SK-N-SH (cell line): ENCODE data around the gene CKS1B. TPM values are rescaled to one million over a fixed set of nuclear protein-coding genes. Genes with fewer than 3 reads are reported as not detected.

Source experiments
- CTCF ChIA-PET: fragments of 300-600, 350-600 bp; formaldehyde crosslinking; extraction: SDS; loops from one replicate; lab custom pipeline; 2021; lab: Yijun Ruan, JAX
- POLR2A ChIA-PET: fragments of 350-600 bp; sonication (Branson Sonifier 250); formaldehyde crosslinking; extraction: SDS; loops from one replicate; lab custom pipeline; 2020; ENCODE audit warnings: antibody characterized with exemption, inconsistent platforms; lab: Yijun Ruan, JAX
- DNase-seq: peaks from one replicate; pipeline ENCODE4 v3.0.0; 2012
- H2AFZ ChIP-seq: fragments of 200-600 bp; sonication (generic); 2 replicates; pipeline ENCODE4 v1.8.1; 2016; ENCODE audit warnings: antibody characterized with exemption, mild to moderate bottlenecking, low read depth
- H3F3A ChIP-seq: fragments of 200-600 bp; sonication (generic); replicated peaks from 2 replicates; pipeline ENCODE3; 2016; ENCODE audit warnings: antibody characterized with exemption, mild to moderate bottlenecking; ENCODE audit not compliant: insufficient read depth
- H3K27ac ChIP-seq, 2 experiments: fragments of 200-500 bp in 1 of 2; fragments of 200-600 bp in 1 of 2; sonication (Bioruptor generic) in 1 of 2; sonication (generic), shearing (Covaris generic) in 1 of 2; 2 replicates each; pipeline versions ENCODE4 v1.5.1 to v1.6.1; 2014 to 2016; ENCODE audit warnings: low read depth in 2 of 2, inconsistent platforms in 1 of 2, low read length in 1 of 2, mild to moderate bottlenecking in 1 of 2, mixed read lengths in 1 of 2
- H3K27me3 ChIP-seq: fragments of 200-600 bp; sonication (generic), shearing (Covaris generic); 2 replicates; pipeline ENCODE4 v1.6.1; 2016; ENCODE audit warnings: mixed run types; ENCODE audit not compliant: insufficient read depth
- H3K36me3 ChIP-seq, 2 experiments: fragments of 200-500 bp in 1 of 2; fragments of 200-600 bp in 1 of 2; sonication (Bioruptor generic) in 1 of 2; sonication (generic) in 1 of 2; replicated peaks in 1 of 2; 2 replicates each; pipeline versions ENCODE3 to v1.5.1; 2014 to 2016; ENCODE audit warnings: low read length in 1 of 2, mild to moderate bottlenecking in 1 of 2; ENCODE audit not compliant: insufficient read depth in 2 of 2, control insufficient read depth in 1 of 2
- H3K4me1 ChIP-seq, 2 experiments: fragments of 200-500 bp in 1 of 2; fragments of 200-600 bp in 1 of 2; sonication (Bioruptor generic) in 1 of 2; sonication (generic), shearing (Covaris generic) in 1 of 2; 2 replicates each; pipeline versions ENCODE4 v1.5.1 to v1.6.1; 2014 to 2016; ENCODE audit warnings: low read depth in 1 of 2, low read length in 1 of 2, mixed run types in 1 of 2; ENCODE audit not compliant: insufficient read depth in 2 of 2, control insufficient read depth in 1 of 2
- H3K4me2 ChIP-seq: fragments of 200-600 bp; sonication (generic), shearing (Covaris generic); 2 replicates; pipeline ENCODE4 v1.6.1; 2017; ENCODE audit warnings: mixed run types
- H3K4me3 ChIP-seq, 2 experiments: fragments of 200-500 bp in 1 of 2; fragments of 200-600 bp in 1 of 2; sonication (Bioruptor generic) in 1 of 2; sonication (generic), shearing (Covaris generic) in 1 of 2; 2 replicates each; pipeline versions ENCODE4 v1.5.1 to v1.8.1; 2014 to 2016; ENCODE audit warnings: low read depth in 2 of 2, inconsistent platforms in 1 of 2, low read length in 1 of 2, mild to moderate bottlenecking in 1 of 2, mixed read lengths in 1 of 2, moderate library complexity in 1 of 2
- H3K79me2 ChIP-seq: fragments of 200-600 bp; sonication (generic); 2 replicates; pipeline ENCODE4 v1.8.1; 2017; ENCODE audit warnings: mild to moderate bottlenecking; ENCODE audit not compliant: insufficient read depth
- H3K9ac ChIP-seq: fragments of 200-600 bp; sonication (generic); 2 replicates; pipeline ENCODE4 v1.6.1; 2017; ENCODE audit warnings: mixed run types
- H3K9me2 ChIP-seq: fragments of 200-600 bp; sonication (generic); 2 replicates; pipeline ENCODE4 v1.6.1; 2017; ENCODE audit warnings: mixed run types
- H3K9me3 ChIP-seq: fragments of 200-600 bp; sonication (generic); 2 replicates; pipeline ENCODE4 v1.6.1; 2017; ENCODE audit warnings: mixed run types, mild to moderate bottlenecking, moderate library complexity
- H4K20me1 ChIP-seq: fragments of 200-600 bp; sonication (generic); 2 replicates; pipeline ENCODE4 v1.6.1; 2017; ENCODE audit warnings: mild to moderate bottlenecking, mixed run types; ENCODE audit not compliant: insufficient read depth
- CTCF ChIP-seq: fragments of 200-600 bp; sonication (generic); IDR thresholded peaks from 2 replicates; pipeline ENCODE4 v1.6.1; 2017; ENCODE audit warnings: antibody characterized with exemption, mild to moderate bottlenecking, moderate library complexity
- FOXJ3 ChIP-seq: sonication (generic); formaldehyde crosslinking; IDR thresholded peaks from 2 replicates; pipeline ENCODE4 v1.5.1; 2020; ENCODE audit warnings: mild to moderate bottlenecking, missing genetic modification reagents
- GABPA ChIP-seq: IDR thresholded peaks from 2 replicates; pipeline ENCODE4 v1.4.0; 2012; ENCODE audit warnings: low read depth, mild to moderate bottlenecking
- IRF3 ChIP-seq: fragments of 150-350 bp; IDR thresholded peaks from 2 replicates; pipeline ENCODE4 v1.6.1; 2016; ENCODE audit warnings: mild to moderate bottlenecking, low read depth, low read length
- NFIC ChIP-seq: IDR thresholded peaks from 2 replicates; pipeline ENCODE4 v1.4.0; 2012; ENCODE audit warnings: borderline replicate concordance
- RCOR1 ChIP-seq: fragments of 150-350 bp; IDR thresholded peaks from 2 replicates; pipeline ENCODE4 v1.6.1; 2017; ENCODE audit warnings: antibody characterized with exemption, low read length
- SIN3A ChIP-seq: IDR thresholded peaks from 2 replicates; pipeline ENCODE4 v1.6.1; 2012; ENCODE audit warnings: low read depth, mild to moderate bottlenecking, low read length, moderate library complexity, borderline replicate concordance
- SMC3 ChIP-seq: IDR thresholded peaks from 2 replicates; pipeline ENCODE4 v1.6.1; 2012; ENCODE audit warnings: low read depth, low read length, improper control_type of control experiment
- YY1 ChIP-seq: IDR thresholded peaks from 2 replicates; pipeline ENCODE4 v1.4.0; 2012; ENCODE audit warnings: low read depth, mild to moderate bottlenecking
- WGBS: methylation state at CpG from one replicate; pipeline ENCODE4 v1.1.6; 2017; ENCODE audit warnings: low lambda C conversion rate; 5-methylcytosine and 5-hydroxymethylcytosine counted together
- polyA plus RNA-seq, 3 experiments: library from polyadenylated mRNA; depleted of rRNA; stranded (reverse); fragments of >200 nt; gene quantifications; 2 replicates each; pipeline ENCODE4 v1.2.3, GENCODE V29; 2012
- TF ChIP-seq, protein P1 (sequence below): fragments of 150-350 bp; IDR thresholded peaks from 2 replicates; pipeline ENCODE4 v1.6.1; 2017; ENCODE audit warnings: antibody characterized with exemption, low read length, low read depth, borderline replicate concordance
- TF ChIP-seq, protein P2 (sequence below): IDR thresholded peaks from 2 replicates; pipeline ENCODE4 v1.6.1; 2012; ENCODE audit warnings: mild to moderate bottlenecking, low read depth, low read length, moderate library complexity

The CKS1B gene
- polyA plus RNA-seq, 1 of the 3 experiments (the other 2 are of a cell fraction), result 308 TPM

- TF ChIP-seq IRF3 (no peak), FOXJ3 (CRISPR knock-in tag) (peak; percentile 93), CTCF (no peak), SIN3A (no peak)
- TF ChIP-seq, protein P1, sequence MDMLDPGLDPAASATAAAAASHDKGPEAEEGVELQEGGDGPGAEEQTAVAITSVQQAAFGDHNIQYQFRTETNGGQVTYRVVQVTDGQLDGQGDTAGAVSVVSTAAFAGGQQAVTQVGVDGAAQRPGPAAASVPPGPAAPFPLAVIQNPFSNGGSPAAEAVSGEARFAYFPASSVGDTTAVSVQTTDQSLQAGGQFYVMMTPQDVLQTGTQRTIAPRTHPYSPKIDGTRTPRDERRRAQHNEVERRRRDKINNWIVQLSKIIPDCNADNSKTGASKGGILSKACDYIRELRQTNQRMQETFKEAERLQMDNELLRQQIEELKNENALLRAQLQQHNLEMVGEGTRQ, result no peak
These were observed 3.9 kb downstream of the CKS1B start (continued) for GRCh38 chr1:154978360-154978759.

GRCh38 chr1:154982341-154982740 lies 7.9 kb downstream of the CKS1B start:
- H3K9me3 ChIP-seq, result no peaks in the 10 kb centered on the region
- H3K9me2 ChIP-seq, result no peaks in the 10 kb centered on the region
- 76% methylated on average over 6 of the region's 6 CpGs for WGBS
- H3K79me2 ChIP-seq, result peaks cover 88% of the 10 kb centered on the region
- peak overlapping the region; percentile 72 for H3K4me2 ChIP-seq
- DNase-seq, result no peak
- peak overlapping the region; percentile 72 to 82 for H3K4me3 ChIP-seq
- CTCF ChIA-PET, result interaction anchor here (1.0 to 37.5 kb wide), 7 partner anchors 16 to 104 kb away, joined by 3 to 640 read pairs (median 7); partner anchors contain the start of genes LENEP, PYGO2 and ZBTB7B
- peaks cover 7 to 16% of the 10 kb centered on the region in 2 experiments for H3K36me3 ChIP-seq
- H3K27ac ChIP-seq, result peak overlapping the region; percentile 14 to 77; a peak in 3 of 4 replicates
- peaks cover 9 to 20% of the 10 kb centered on the region in 2 experiments; a peak in 3 of 4 replicates for H3K4me1 ChIP-seq
- peak overlapping the region; percentile 42; the same call in 1 of the 2 replicates for H3K9ac ChIP-seq
- H3F3A ChIP-seq, result peaks cover 13% of the 10 kb centered on the region
- TF ChIP-seq FOXJ3 (CRISPR knock-in tag) (no peak), IRF3 (no peak), GABPA (no peak), SMC3 (no peak), YY1 (no peak), NFIC (no peak), RCOR1 (no peak)
- TF ChIP-seq, protein P2, sequence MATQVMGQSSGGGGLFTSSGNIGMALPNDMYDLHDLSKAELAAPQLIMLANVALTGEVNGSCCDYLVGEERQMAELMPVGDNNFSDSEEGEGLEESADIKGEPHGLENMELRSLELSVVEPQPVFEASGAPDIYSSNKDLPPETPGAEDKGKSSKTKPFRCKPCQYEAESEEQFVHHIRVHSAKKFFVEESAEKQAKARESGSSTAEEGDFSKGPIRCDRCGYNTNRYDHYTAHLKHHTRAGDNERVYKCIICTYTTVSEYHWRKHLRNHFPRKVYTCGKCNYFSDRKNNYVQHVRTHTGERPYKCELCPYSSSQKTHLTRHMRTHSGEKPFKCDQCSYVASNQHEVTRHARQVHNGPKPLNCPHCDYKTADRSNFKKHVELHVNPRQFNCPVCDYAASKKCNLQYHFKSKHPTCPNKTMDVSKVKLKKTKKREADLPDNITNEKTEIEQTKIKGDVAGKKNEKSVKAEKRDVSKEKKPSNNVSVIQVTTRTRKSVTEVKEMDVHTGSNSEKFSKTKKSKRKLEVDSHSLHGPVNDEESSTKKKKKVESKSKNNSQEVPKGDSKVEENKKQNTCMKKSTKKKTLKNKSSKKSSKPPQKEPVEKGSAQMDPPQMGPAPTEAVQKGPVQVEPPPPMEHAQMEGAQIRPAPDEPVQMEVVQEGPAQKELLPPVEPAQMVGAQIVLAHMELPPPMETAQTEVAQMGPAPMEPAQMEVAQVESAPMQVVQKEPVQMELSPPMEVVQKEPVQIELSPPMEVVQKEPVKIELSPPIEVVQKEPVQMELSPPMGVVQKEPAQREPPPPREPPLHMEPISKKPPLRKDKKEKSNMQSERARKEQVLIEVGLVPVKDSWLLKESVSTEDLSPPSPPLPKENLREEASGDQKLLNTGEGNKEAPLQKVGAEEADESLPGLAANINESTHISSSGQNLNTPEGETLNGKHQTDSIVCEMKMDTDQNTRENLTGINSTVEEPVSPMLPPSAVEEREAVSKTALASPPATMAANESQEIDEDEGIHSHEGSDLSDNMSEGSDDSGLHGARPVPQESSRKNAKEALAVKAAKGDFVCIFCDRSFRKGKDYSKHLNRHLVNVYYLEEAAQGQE, result no peak
- H3K27me3 ChIP-seq, result no peaks in the 10 kb centered on the region
- H2AFZ ChIP-seq, result peak overlapping the region; percentile 60; the same call in 1 of the 2 replicates
- POLR2A ChIA-PET, result interaction anchor here (0.6 to 2.7 kb wide), 2 partner anchors 11 to 12 kb away, joined by 3 to 22 read pairs; partner anchors contain the start of genes LENEP and SHC1
- no peaks in the 10 kb centered on the region for H4K20me1 ChIP-seq
